GM12878 (cell line): ENCODE data around the gene PHYKPL.

Experiments
- FOXM1 ChIP-seq: IDR thresholded peaks from 2 replicates; pipeline ENCODE4 v1.6.1; 2012; ENCODE audit warnings: low read depth, mild to moderate bottlenecking, inconsistent platforms, low read length, moderate library complexity
- MXI1 ChIP-seq: fragments of 150-350 bp; IDR thresholded peaks from 2 replicates; pipeline ENCODE4 v1.6.1; 2011; ENCODE audit warnings: low read depth, mild to moderate bottlenecking, inconsistent platforms, low read length, improper control_type of control experiment
- TF ChIP-seq, protein P1 (sequence below): IDR thresholded peaks from 2 replicates; pipeline ENCODE4 v1.6.1; 2012; ENCODE audit warnings: low read depth, low read length, improper control_type of control experiment

DNA sequence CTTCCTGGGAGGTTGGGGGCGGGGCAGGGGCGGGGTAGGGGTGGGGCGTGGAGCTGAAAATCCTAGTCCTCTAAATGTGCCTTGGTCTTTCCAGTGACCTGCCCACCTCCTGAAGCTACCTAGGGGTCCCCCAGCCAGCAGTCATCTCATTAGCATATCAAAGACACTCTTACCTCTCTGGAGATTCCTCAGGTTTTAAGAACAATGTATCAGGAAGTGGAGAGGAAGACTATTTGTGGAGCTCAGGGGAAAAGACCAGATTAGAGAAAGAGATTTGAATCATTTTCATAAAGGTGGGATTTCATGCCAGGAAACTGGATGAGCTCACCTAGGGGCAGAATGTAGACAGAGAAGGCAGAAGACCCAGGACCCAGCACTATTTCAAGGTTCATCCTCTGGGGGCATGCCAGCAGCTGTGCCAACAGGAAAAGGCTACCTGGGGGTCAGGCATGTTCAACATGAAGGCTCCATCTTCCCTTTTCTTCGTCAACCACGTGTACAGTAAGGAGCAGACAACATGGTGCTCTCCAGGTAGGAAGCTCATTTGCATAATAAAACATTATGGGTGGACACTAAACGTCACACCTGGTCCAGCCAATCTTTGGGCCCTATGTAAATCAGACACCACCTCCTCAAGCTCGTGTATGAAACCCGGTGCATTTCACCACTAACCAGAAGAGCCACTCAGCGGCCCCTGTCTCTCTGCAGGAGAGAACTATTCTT, 52.3 kb downstream of the PHYKPL start:
- no peak for TF ChIP-seq FOXM1
- no peak for TF ChIP-seq MXI1
- TF ChIP-seq, protein P1, sequence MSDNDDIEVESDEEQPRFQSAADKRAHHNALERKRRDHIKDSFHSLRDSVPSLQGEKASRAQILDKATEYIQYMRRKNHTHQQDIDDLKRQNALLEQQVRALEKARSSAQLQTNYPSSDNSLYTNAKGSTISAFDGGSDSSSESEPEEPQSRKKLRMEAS = no peak
